Endodermal cell (in vitro differentiated cells): Measurements from ENCODE around the gene GRAP2. TPM values are rescaled to one million over a fixed set of nuclear protein-coding genes. Genes with fewer than 3 reads are reported as not detected.
"Not testable (repeated sequence)": the region's sequence is repeated elsewhere in the genome, so short reads cannot be mapped to it uniquely, and the experiment has no call there.

Experiments
- DNase-seq: peaks from one replicate; pipeline ENCODE4 v3.0.0-alpha.2; 2017
- H3K27ac ChIP-seq: 2 replicates; pipeline ENCODE4 v1.5.1; 2013; ENCODE audit warnings: mild to moderate bottlenecking, low read depth, low read length, moderate library complexity
- H3K27me3 ChIP-seq: 2 replicates; pipeline ENCODE4 v1.6.1; 2013; ENCODE audit warnings: mild to moderate bottlenecking, low read length, moderate library complexity; ENCODE audit not compliant: insufficient read depth, control insufficient read depth, poor library complexity, severe bottlenecking
- H3K36me3 ChIP-seq: 2 replicates; pipeline ENCODE4 v1.7.0; 2013; ENCODE audit warnings: mild to moderate bottlenecking, low read length, moderate library complexity; ENCODE audit not compliant: control insufficient read depth, insufficient read depth
- H3K4me1 ChIP-seq: one replicate; pipeline ENCODE4 v1.7.0; 2013; ENCODE audit warnings: low read length; ENCODE audit not compliant: control insufficient read depth, insufficient read depth
- H3K4me3 ChIP-seq: 2 replicates; pipeline ENCODE4 v1.5.1; 2013; ENCODE audit warnings: mild to moderate bottlenecking, low read length, moderate library complexity
- H3K9ac ChIP-seq: 2 replicates; pipeline ENCODE4 v1.6.1; 2013; ENCODE audit warnings: mild to moderate bottlenecking, low read length, moderate library complexity; ENCODE audit not compliant: poor library complexity, severe bottlenecking; ENCODE audit errors: extremely low read depth
- H3K9me3 ChIP-seq: 2 replicates; pipeline ENCODE4 v1.6.1; 2013; ENCODE audit warnings: mild to moderate bottlenecking, low read length, moderate library complexity; ENCODE audit not compliant: control insufficient read depth
- H3K27ac Mint-ChIP-seq: 2 replicates; pipeline ENCODE4 v1.8.0; 2020; ENCODE audit warnings: mixed read lengths
- H3K27me3 Mint-ChIP-seq: 2 replicates; pipeline ENCODE4 v1.8.0; 2021; ENCODE audit warnings: mild to moderate bottlenecking, mixed read lengths; ENCODE audit not compliant: insufficient read depth
- H3K36me3 Mint-ChIP-seq: 2 replicates; pipeline ENCODE4 v1.8.0; 2020; ENCODE audit warnings: low read depth, mixed read lengths
- H3K4me1 Mint-ChIP-seq: 2 replicates; pipeline ENCODE4 v1.8.0; 2020; ENCODE audit warnings: mixed read lengths
- H3K4me3 Mint-ChIP-seq: 2 replicates; pipeline ENCODE4 v1.8.0; 2020; ENCODE audit warnings: mild to moderate bottlenecking, moderate library complexity, mixed read lengths
- H3K9me3 Mint-ChIP-seq: 2 replicates; pipeline ENCODE4 v1.8.0; 2020; ENCODE audit warnings: mild to moderate bottlenecking, mixed read lengths
- WGBS, 2 experiments: methylation state at CpG; one replicate each; pipeline versions ENCODE4 v1.1.5 to v1.1.7; 2013; ENCODE audit warnings: missing lambda C conversion rate in 2 of 2, mixed read lengths in 1 of 2; ENCODE audit not compliant: insufficient coverage in 1 of 2, insufficient read length in 1 of 2; 5-methylcytosine and 5-hydroxymethylcytosine counted together
- total RNA-seq, 2 donors: library from RNA; stranded (reverse); fragmentation: NEBNext Ultra II Directional in 1 of 2; extraction: Animal tissue kit (Norgen Biotek cat#: 25700) in 1 of 2; gene quantifications; 2 replicates in 1 of 2; 3 replicates in 1 of 2; pipeline ENCODE4 v1.2.1, GENCODE V29; 2021
- TF ChIP-seq, protein P1 (sequence below): fragments of 200-600 bp; sonication (generic); conservative IDR thresholded peaks from 2 replicates; pipeline ENCODE4 v1.5.0; 2021; ENCODE audit warnings: antibody characterized with exemption, mild to moderate bottlenecking

The GRAP2 gene
- total RNA-seq, 2 donors from 2014 or later = 0.11 to 0.92 TPM

DNA sequence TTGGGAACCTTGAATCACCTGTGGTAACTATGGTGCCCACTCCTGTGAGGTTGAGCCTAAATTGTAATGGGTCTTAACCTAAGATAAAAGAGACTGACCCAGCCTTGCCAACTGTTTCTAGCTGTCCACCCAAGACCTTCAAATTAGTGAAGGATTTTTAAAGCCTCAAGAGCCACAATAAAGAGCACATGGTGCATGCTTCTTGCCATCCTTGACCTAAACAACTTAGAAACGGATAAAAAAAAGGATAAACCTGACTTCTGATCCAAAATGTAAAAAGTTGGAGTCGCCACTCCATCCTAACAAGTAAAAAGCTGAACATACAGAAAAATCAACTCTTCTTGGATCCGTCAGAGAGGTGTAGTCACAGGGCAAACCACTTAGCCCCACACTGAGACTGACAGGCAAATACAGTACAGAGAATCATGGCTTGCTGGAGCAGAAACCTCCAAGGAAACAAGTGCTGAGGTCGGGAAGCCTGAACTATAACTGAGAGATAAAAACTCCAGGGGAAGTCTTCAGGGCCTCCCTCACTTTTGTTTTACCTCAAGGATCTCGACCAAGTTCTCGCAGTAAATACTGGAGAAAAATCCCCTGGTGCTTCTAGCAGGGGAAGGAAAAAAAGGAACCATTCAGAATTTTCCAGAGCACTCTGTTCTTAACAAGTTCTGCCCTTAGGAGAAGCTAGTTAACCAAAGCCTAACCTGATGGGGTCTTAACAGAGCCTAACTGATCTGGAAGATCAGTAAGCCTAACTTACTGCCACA, 23.6 kb upstream of the GRAP2 start:
- Mint-ChIP-seq H3K27ac (no peak overlapping the region), H3K36me3 (no peaks in the 10 kb centered on the region), H3K9me3 (no peaks in the 10 kb centered on the region), H3K4me1 (no peaks in the 10 kb centered on the region), H3K4me3 (no peak overlapping the region), H3K27me3 (no peaks in the 10 kb centered on the region)
- no peak overlapping the region for H3K27ac ChIP-seq
- H3K4me1 ChIP-seq = no peaks in the 10 kb centered on the region
- H3K27me3 ChIP-seq = no peaks in the 10 kb centered on the region
- no peak for DNase-seq
- H3K36me3 ChIP-seq = no peaks in the 10 kb centered on the region
- H3K9ac ChIP-seq = no peak overlapping the region
- TF ChIP-seq, protein P1, sequence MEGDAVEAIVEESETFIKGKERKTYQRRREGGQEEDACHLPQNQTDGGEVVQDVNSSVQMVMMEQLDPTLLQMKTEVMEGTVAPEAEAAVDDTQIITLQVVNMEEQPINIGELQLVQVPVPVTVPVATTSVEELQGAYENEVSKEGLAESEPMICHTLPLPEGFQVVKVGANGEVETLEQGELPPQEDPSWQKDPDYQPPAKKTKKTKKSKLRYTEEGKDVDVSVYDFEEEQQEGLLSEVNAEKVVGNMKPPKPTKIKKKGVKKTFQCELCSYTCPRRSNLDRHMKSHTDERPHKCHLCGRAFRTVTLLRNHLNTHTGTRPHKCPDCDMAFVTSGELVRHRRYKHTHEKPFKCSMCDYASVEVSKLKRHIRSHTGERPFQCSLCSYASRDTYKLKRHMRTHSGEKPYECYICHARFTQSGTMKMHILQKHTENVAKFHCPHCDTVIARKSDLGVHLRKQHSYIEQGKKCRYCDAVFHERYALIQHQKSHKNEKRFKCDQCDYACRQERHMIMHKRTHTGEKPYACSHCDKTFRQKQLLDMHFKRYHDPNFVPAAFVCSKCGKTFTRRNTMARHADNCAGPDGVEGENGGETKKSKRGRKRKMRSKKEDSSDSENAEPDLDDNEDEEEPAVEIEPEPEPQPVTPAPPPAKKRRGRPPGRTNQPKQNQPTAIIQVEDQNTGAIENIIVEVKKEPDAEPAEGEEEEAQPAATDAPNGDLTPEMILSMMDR = no peak
- H3K4me3 ChIP-seq = no peak overlapping the region
- WGBS, 2 experiments = 88 to 89% methylated on average over 4 to 6 of the region's 6 CpGs
- no peaks in the 10 kb centered on the region for H3K9me3 ChIP-seq

DNA sequence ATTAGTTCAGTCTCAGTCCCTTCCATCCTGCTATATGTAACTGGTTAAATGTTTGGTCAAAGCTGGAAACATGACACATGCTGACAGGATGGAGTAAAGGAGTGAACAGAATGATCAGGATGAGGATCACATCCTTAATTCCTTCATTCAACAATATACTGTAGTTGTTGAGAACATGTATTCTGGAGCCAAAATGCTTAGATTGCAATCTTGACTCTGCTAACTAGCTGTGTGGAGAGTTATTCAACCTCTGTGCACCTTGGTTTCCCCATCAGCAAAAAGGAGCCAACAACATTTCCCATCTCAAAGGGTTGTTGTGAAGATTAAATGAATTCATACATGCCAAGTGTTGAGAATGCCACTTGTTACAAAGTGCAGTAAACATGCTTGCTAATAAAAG, 20.2 kb upstream of the GRAP2 start:
- Histone ChIP-seq H3K4me1 (no peaks in the 10 kb centered on the region), H3K9ac (no peak overlapping the region), H3K4me3 (no peak overlapping the region), H3K9me3 (no peaks in the 10 kb centered on the region), H3K36me3 (no peaks in the 10 kb centered on the region), H3K27me3 (peaks cover 5% of the 10 kb centered on the region), H3K27ac (no peak overlapping the region)
- no peaks in the 10 kb centered on the region for H3K36me3 Mint-ChIP-seq
- TF ChIP-seq, protein P1 = no peak
- H3K4me3 Mint-ChIP-seq = no peak overlapping the region
- H3K4me1 Mint-ChIP-seq = no peaks in the 10 kb centered on the region
- H3K9me3 Mint-ChIP-seq = no peaks in the 10 kb centered on the region
- no peak for DNase-seq
- H3K27ac Mint-ChIP-seq = no peak overlapping the region
- peaks cover 11% of the 10 kb centered on the region for H3K27me3 Mint-ChIP-seq

DNA sequence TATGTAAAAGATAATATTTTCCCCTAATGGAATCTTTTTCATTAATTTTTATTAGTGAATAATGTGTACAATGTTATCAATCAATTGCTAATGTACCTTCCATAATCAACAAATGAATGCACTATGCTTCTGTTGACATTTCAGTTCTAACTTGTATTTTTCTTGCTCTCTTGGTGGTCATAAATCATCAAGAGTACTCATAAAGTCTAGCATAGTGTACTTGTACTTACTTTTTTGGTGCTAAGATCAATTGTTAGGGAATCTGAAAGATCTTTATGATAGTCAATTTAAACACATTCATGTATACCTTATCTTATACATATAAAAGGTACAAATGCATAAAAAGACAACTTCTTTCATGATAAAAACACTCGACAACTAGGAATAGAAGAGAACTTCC, 17.8 kb upstream of the GRAP2 start:
- Mint-ChIP-seq H3K27ac (no peak overlapping the region), H3K4me3 (no peak overlapping the region), H3K4me1 (no peaks in the 10 kb centered on the region), H3K27me3 (peaks cover 17% of the 10 kb centered on the region), H3K9me3 (no peaks in the 10 kb centered on the region), H3K36me3 (no peaks in the 10 kb centered on the region)
- H3K27ac ChIP-seq = no peak overlapping the region
- no peaks in the 10 kb centered on the region for H3K9me3 ChIP-seq
- no peaks in the 10 kb centered on the region for H3K36me3 ChIP-seq
- DNase-seq = no peak
- H3K9ac ChIP-seq = no peak overlapping the region
- no peak overlapping the region for H3K4me3 ChIP-seq
- 67 to 100% methylated on average over 1 of the region's 1 CpG for WGBS, 2 experiments
- TF ChIP-seq, protein P1 = no peak
- H3K27me3 ChIP-seq = peaks cover 5% of the 10 kb centered on the region
- H3K4me1 ChIP-seq = no peaks in the 10 kb centered on the region

DNA sequence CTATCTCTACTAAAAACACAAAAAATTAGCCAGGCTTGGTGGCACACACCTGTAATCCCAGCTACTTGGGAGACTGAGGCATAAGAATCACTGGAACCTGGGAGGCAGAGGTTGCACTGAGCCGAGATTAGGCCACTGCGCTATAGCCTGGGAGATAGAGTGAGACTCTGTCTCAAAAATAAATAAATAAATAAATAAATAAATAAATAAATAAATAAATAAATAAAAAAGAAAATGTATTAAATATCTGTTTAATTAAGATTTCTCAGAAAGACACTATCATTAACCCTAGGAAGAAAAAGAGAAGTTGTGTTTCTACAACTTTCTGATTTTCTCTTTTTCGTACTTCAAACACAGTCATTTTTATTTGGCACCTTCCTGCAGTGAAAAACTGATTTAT, 11.0 kb upstream of the GRAP2 start:
- WGBS, 2 experiments = 90% methylated on average over 2 of the region's 3 CpGs; no CpG with 5 or more reads in 1 of the 2 experiments
- DNase-seq, H3K4me1 ChIP-seq, H3K36me3 Mint-ChIP-seq, H3K9me3 ChIP-seq, H3K9me3 Mint-ChIP-seq, H3K4me3 ChIP-seq, H3K4me3 Mint-ChIP-seq, H3K36me3 ChIP-seq, H3K9ac ChIP-seq, H3K27ac Mint-ChIP-seq, H3K4me1 Mint-ChIP-seq, H3K27me3 ChIP-seq, H3K27ac ChIP-seq: not testable (repeated sequence)
- peaks cover 20% of the 10 kb centered on the region for H3K27me3 Mint-ChIP-seq
